K562 treated with DMSO at 1 percent for 48 hours (cell line): Measurements from ENCODE around the gene SLC25A3. TPM values are rescaled to one million over a fixed set of nuclear protein-coding genes. Genes with fewer than 3 reads are reported as not detected.

ENCODE experiments used
- total RNA-seq: library from RNA; unstranded; fragments of 300-600 nt; gene quantifications from 2 replicates; pipeline ENCODE4 v1.2.3, GENCODE V29; 2022; ENCODE audit warnings: low replicate concordance; ENCODE audit errors: extremely low read depth

SLC25A3 gene
- 356 TPM in 1 of 2 replicates, not detected in the other for total RNA-seq

GRCh38 chr12:98593351-98594049 lies at the start of gene SLC25A3:
Gene SLC25A3 (plus strand): TSS chr12:98593686. CDS start chr12:98593979, 293 bp downstream.

GRCh38 chr12:98644712-98645571 lies 51.5 kb downstream of the SLC25A3 start, which contains the start of the genes APAF1 and IKBIP:
Gene APAF1 (plus strand): TSS chr12:98645290. CDS start chr12:98648360, 3,070 bp downstream.
Gene IKBIP (minus strand): TSS chr12:98644788. CDS start chr12:98644701, 87 bp downstream.

Other genes starting within 250 kb of the SLC25A3 start
- not detected in 2 replicates for gene TMPO, start 78.1 kb upstream of the SLC25A3 start, total RNA-seq
- not detected in 2 replicates for gene IKBIP, start 51.1 kb downstream of the SLC25A3 start, total RNA-seq
- gene APAF1, start 51.6 kb downstream of the SLC25A3 start, total RNA-seq: not detected in 2 replicates